Neural progenitor cell (in vitro differentiated cells): ENCODE data around the gene TMEM176A. TPM values are rescaled to one million over a fixed set of nuclear protein-coding genes. Genes with fewer than 3 reads are reported as not detected.

Source experiments
- DNase-seq: peaks from one replicate; pipeline ENCODE4 v3.0.0-alpha.2; 2016; ENCODE audit warnings: low spot score
- H2AFZ ChIP-seq: fragments of 200-600 bp; sonication (generic); replicated peaks from 2 replicates; pipeline ENCODE4 v1.6.1; 2016; ENCODE audit warnings: antibody characterized with exemption
- H3F3A ChIP-seq: fragments of 200-600 bp; sonication (generic); 2 replicates; pipeline ENCODE4 v1.6.1; 2016; ENCODE audit warnings: antibody characterized with exemption, low read depth
- H3K27ac ChIP-seq: fragments of 200-600 bp; sonication (generic); 2 replicates; pipeline ENCODE4 v1.5.1; 2016; ENCODE audit warnings: mild to moderate bottlenecking
- H3K27me3 ChIP-seq: fragments of 200-600 bp; sonication (generic); 2 replicates; pipeline ENCODE4 v1.6.1; 2016; ENCODE audit warnings: mild to moderate bottlenecking, moderate library complexity
- H3K36me3 ChIP-seq: fragments of 200-600 bp; sonication (generic); 2 replicates; pipeline ENCODE4 v1.5.1; 2016
- H3K4me1 ChIP-seq: fragments of 200-600 bp; sonication (generic); 2 replicates; pipeline ENCODE4 v1.6.1; 2016; ENCODE audit warnings: mixed run types
- H3K4me2 ChIP-seq: fragments of 200-600 bp; sonication (generic); 2 replicates; pipeline ENCODE4 v1.6.1; 2016
- H3K4me3 ChIP-seq: fragments of 200-600 bp; sonication (generic); 2 replicates; pipeline ENCODE4 v1.5.1; 2016
- H3K79me2 ChIP-seq: fragments of 200-600 bp; sonication (generic); 2 replicates; pipeline ENCODE4 v1.6.1; 2016; ENCODE audit warnings: low read depth
- H3K9ac ChIP-seq: fragments of 200-600 bp; sonication (generic); 2 replicates; pipeline ENCODE4 v1.6.1; 2016
- H3K9me3 ChIP-seq: fragments of 200-600 bp; sonication (generic); 2 replicates; pipeline ENCODE4 v1.5.1; 2016; ENCODE audit warnings: low read depth
- H4K20me1 ChIP-seq: fragments of 200-600 bp; sonication (generic); 2 replicates; pipeline ENCODE4 v1.6.1; 2016; ENCODE audit warnings: low read depth
- H3K27ac Mint-ChIP-seq: 3 replicates; pipeline ENCODE4 v1.8.0; 2021; ENCODE audit warnings: mixed read lengths
- H3K27me3 Mint-ChIP-seq: 2 replicates; pipeline ENCODE4 v1.8.0; 2022; ENCODE audit warnings: low read depth, mild to moderate bottlenecking, inconsistent platforms, moderate library complexity, mixed read lengths; ENCODE audit not compliant: insufficient read depth
- H3K36me3 Mint-ChIP-seq: 3 replicates; pipeline ENCODE4 v1.8.0; 2021; ENCODE audit warnings: mixed read lengths
- H3K4me1 Mint-ChIP-seq: 3 replicates; pipeline ENCODE4 v1.8.0; 2021; ENCODE audit warnings: mixed read lengths
- H3K4me3 Mint-ChIP-seq: 3 replicates; pipeline ENCODE4 v1.8.0; 2021; ENCODE audit warnings: mild to moderate bottlenecking, moderate library complexity, mixed read lengths
- H3K9me3 Mint-ChIP-seq: 3 replicates; pipeline ENCODE4 v1.8.0; 2020; ENCODE audit warnings: mixed read lengths
- EZH2 ChIP-seq: fragments of 200-600 bp; sonication (generic); IDR thresholded peaks from 2 replicates; pipeline ENCODE4 v1.6.1; 2017; ENCODE audit warnings: antibody characterized with exemption, mild to moderate bottlenecking, moderate library complexity
- EZH2phosphoT487 ChIP-seq: fragments of 200-600 bp; sonication (generic); IDR thresholded peaks from 2 replicates; pipeline ENCODE4 v1.6.1; 2017; ENCODE audit warnings: antibody characterized with exemption
- total RNA-seq: library from RNA; depleted of rRNA; stranded (reverse); fragments of >200 nt; gene quantifications from 2 replicates; pipeline ENCODE4 v1.2.3, GENCODE V29; 2015; ENCODE audit warnings: low replicate concordance
- TF ChIP-seq, protein P1 (sequence below): fragments of 200-600 bp; sonication (generic); IDR thresholded peaks from 2 replicates; pipeline ENCODE4 v1.5.1; 2017; ENCODE audit warnings: antibody characterized with exemption, mild to moderate bottlenecking

The TMEM176A gene
- total RNA-seq, 1 donor from 2014 or later, result not detected

GRCh38 chr7:150846291-150847115 is 45.9 kb downstream of the TMEM176A start:
- TF ChIP-seq EZH2 (no peak), EZH2phosphoT487 (no peak)
- TF ChIP-seq, protein P1, sequence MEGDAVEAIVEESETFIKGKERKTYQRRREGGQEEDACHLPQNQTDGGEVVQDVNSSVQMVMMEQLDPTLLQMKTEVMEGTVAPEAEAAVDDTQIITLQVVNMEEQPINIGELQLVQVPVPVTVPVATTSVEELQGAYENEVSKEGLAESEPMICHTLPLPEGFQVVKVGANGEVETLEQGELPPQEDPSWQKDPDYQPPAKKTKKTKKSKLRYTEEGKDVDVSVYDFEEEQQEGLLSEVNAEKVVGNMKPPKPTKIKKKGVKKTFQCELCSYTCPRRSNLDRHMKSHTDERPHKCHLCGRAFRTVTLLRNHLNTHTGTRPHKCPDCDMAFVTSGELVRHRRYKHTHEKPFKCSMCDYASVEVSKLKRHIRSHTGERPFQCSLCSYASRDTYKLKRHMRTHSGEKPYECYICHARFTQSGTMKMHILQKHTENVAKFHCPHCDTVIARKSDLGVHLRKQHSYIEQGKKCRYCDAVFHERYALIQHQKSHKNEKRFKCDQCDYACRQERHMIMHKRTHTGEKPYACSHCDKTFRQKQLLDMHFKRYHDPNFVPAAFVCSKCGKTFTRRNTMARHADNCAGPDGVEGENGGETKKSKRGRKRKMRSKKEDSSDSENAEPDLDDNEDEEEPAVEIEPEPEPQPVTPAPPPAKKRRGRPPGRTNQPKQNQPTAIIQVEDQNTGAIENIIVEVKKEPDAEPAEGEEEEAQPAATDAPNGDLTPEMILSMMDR, result no peak
- Mint-ChIP-seq H3K9me3 (no peaks in the 10 kb centered on the region), H3K36me3 (no peaks in the 10 kb centered on the region), H3K4me3 (no peak overlapping the region), H3K4me1 (peaks cover 4% of the 10 kb centered on the region), H3K27ac (no peak overlapping the region), H3K27me3 (peaks cover 7% of the 10 kb centered on the region)
- H2AFZ ChIP-seq, result no peak overlapping the region
- H3K79me2 ChIP-seq, result no peaks in the 10 kb centered on the region
- no peak overlapping the region for H3K4me3 ChIP-seq
- H3K4me2 ChIP-seq, result no peak overlapping the region
- no peaks in the 10 kb centered on the region for H3K4me1 ChIP-seq
- no peaks in the 10 kb centered on the region for H4K20me1 ChIP-seq
- no peaks in the 10 kb centered on the region for H3K36me3 ChIP-seq
- DNase-seq, result no peak
- no peaks in the 10 kb centered on the region for H3F3A ChIP-seq
- no peak overlapping the region for H3K27ac ChIP-seq
- H3K27me3 ChIP-seq, result no peaks in the 10 kb centered on the region
- no peak overlapping the region for H3K9ac ChIP-seq
- H3K9me3 ChIP-seq, result no peaks in the 10 kb centered on the region

GRCh38 chr7:150847536-150847935 is 47.0 kb downstream of the TMEM176A start:
- Mint-ChIP-seq H3K27me3 (peaks cover 7% of the 10 kb centered on the region), H3K9me3 (no peaks in the 10 kb centered on the region), H3K4me3 (no peak overlapping the region), H3K4me1 (peaks cover 4% of the 10 kb centered on the region), H3K36me3 (no peaks in the 10 kb centered on the region), H3K27ac (no peak overlapping the region)
- H3F3A ChIP-seq, result no peaks in the 10 kb centered on the region
- no peaks in the 10 kb centered on the region for H3K27me3 ChIP-seq
- no peaks in the 10 kb centered on the region for H3K36me3 ChIP-seq
- no peak overlapping the region for H3K27ac ChIP-seq
- H3K79me2 ChIP-seq, result no peaks in the 10 kb centered on the region
- no peak overlapping the region for H3K4me2 ChIP-seq
- H3K9ac ChIP-seq, result no peak overlapping the region
- no peak overlapping the region for H2AFZ ChIP-seq
- H3K4me1 ChIP-seq, result no peaks in the 10 kb centered on the region
- no peak overlapping the region for H3K4me3 ChIP-seq
- TF ChIP-seq EZH2, result no peak
- TF ChIP-seq, protein P1, result no peak
- no peak for TF ChIP-seq EZH2phosphoT487
- no peak for DNase-seq
- H4K20me1 ChIP-seq, result no peaks in the 10 kb centered on the region
- no peaks in the 10 kb centered on the region for H3K9me3 ChIP-seq

DNA sequence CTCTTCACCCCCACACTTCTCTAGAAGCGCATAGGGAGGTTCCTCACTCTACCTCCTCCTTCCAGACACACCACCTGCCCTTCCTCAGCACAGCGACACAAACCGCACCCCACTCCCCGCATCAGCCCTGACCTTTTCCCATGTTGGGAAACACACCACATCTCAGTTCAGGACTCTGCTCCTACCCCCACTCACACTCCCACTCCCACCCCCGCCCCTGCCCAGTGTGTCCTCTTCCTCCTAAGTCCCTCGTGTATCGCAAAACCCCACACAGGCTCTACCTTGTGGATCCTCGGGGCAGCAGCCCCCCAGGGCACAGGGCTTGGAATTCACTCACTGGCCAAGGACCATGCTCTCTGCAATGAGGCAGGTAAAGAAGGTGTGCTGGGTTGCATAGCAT is 47.5 kb downstream of the TMEM176A start:
- no peak overlapping the region for H3K27ac Mint-ChIP-seq
- no peak overlapping the region for H3K4me2 ChIP-seq
- H3K79me2 ChIP-seq, result no peaks in the 10 kb centered on the region
- H4K20me1 ChIP-seq, result no peaks in the 10 kb centered on the region
- H3K4me3 ChIP-seq, result no peak overlapping the region
- H3K9ac ChIP-seq, result no peak overlapping the region
- H3F3A ChIP-seq, result no peaks in the 10 kb centered on the region
- no peaks in the 10 kb centered on the region for H3K36me3 ChIP-seq
- no peak overlapping the region for H3K4me3 Mint-ChIP-seq
- H3K4me1 ChIP-seq, result no peaks in the 10 kb centered on the region
- H3K9me3 Mint-ChIP-seq, result no peaks in the 10 kb centered on the region
- peaks cover 5% of the 10 kb centered on the region for H3K27me3 Mint-ChIP-seq
- no peaks in the 10 kb centered on the region for H3K27me3 ChIP-seq
- H2AFZ ChIP-seq, result no peak overlapping the region
- no peaks in the 10 kb centered on the region for H3K9me3 ChIP-seq
- no peaks in the 10 kb centered on the region for H3K36me3 Mint-ChIP-seq
- peaks cover 4% of the 10 kb centered on the region for H3K4me1 Mint-ChIP-seq
- no peak for DNase-seq
- H3K27ac ChIP-seq, result no peak overlapping the region
- TF ChIP-seq, protein P1, result no peak
- TF ChIP-seq EZH2phosphoT487 (no peak), EZH2 (no peak)
